Measurements from ENCODE around the gene PROSER2. TPM values are rescaled to one million over a fixed set of nuclear protein-coding genes. Genes with fewer than 3 reads are reported as not detected.

PROSER2 gene
- total and polyA plus RNA-seq, 4 donors, result 6.5 to 24.9 (median 9.9) TPM

DNA sequence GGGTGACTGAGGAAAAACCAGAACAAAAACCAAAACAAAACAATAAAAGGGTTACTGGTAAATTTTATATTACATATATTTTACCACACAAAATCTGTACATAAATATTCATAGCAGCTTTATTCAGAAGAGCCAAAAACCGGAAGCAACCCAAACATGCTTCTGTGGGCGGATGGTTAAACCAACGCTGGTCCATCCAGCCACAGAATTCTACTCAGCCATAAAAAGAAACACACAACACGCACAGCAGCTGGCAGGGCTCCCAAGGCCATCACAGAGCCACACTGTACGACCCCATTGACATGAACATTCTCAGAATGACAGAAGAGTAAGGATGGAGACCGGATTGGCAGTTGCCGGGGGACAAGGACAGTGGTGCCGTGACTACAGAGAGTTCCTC, 83.6 kb downstream of the PROSER2 start (continued):
- TF ChIP-seq, protein P1, sequence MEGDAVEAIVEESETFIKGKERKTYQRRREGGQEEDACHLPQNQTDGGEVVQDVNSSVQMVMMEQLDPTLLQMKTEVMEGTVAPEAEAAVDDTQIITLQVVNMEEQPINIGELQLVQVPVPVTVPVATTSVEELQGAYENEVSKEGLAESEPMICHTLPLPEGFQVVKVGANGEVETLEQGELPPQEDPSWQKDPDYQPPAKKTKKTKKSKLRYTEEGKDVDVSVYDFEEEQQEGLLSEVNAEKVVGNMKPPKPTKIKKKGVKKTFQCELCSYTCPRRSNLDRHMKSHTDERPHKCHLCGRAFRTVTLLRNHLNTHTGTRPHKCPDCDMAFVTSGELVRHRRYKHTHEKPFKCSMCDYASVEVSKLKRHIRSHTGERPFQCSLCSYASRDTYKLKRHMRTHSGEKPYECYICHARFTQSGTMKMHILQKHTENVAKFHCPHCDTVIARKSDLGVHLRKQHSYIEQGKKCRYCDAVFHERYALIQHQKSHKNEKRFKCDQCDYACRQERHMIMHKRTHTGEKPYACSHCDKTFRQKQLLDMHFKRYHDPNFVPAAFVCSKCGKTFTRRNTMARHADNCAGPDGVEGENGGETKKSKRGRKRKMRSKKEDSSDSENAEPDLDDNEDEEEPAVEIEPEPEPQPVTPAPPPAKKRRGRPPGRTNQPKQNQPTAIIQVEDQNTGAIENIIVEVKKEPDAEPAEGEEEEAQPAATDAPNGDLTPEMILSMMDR (IDR thresholded peaks at IDR 0.05; ENCODE audit: low read depth, low read length, missing input control), result no peak

DNA sequence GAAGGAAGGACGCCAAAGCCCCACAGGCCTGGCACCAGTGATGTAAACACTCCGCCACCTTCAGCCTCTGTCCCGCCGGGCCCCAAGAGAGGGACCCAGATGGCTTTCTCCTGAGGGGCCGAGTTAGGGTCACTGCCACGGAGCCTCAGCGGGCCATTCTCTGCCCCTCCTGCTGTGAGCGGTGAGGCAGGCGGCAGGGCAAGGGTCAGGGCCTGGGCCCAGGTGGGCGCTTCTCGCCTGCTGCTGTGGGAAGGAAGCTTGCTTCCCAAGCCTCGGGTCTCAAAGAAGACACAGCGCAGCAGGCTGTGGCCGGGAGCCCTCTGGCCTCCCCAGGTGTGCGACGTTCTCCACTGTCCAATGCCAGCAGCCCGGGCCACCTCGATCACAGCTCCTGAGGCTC, 84.8 kb downstream of the PROSER2 start:
- no peaks in the 10 kb centered on the region for H3K36me3 ChIP-seq (ENCODE audit: control insufficient read depth in 4 of 4, insufficient read depth in 3 of 4, low read depth in 1 of 4, low read length in 3 of 4)
- H3K27ac ChIP-seq (ENCODE audit: low read depth in 1 of 2, low read length in 2 of 2), result no peak overlapping the region
- H3K27me3 ChIP-seq (ENCODE audit: control insufficient read depth in 4 of 4, insufficient read depth in 4 of 4, low read length in 3 of 4), result no peaks in the 10 kb centered on the region
- no peaks in the 10 kb centered on the region for H3K4me1 ChIP-seq (ENCODE audit: control insufficient read depth in 4 of 4, insufficient read depth in 4 of 4, low read length in 3 of 4)
- no peak overlapping the region for H3K4me3 ChIP-seq (ENCODE audit: low read depth in 1 of 3, low read length in 3 of 3)
- 93% methylated on average over 18 of the region's 18 CpGs for WGBS
- no peaks in the 10 kb centered on the region for H3K9me3 ChIP-seq (ENCODE audit: control insufficient read depth in 4 of 4, low read length in 3 of 4)
- H3K9ac ChIP-seq (ENCODE audit: low read depth in 1 of 2, low read length in 2 of 2), result no peak overlapping the region
- TF ChIP-seq SP1 (IDR thresholded peaks at IDR 0.05), result no peak
- no peak for TF ChIP-seq RAD21 (IDR thresholded peaks at IDR 0.05)
- no peak for TF ChIP-seq GABPA (IDR thresholded peaks at IDR 0.05 in 1 of 2, conservative IDR thresholded peaks at IDR 0.05 in 1 of 2)
- TF ChIP-seq HNF4A (conservative IDR thresholded peaks at IDR 0.05), result no peak
- TF ChIP-seq, protein P2, sequence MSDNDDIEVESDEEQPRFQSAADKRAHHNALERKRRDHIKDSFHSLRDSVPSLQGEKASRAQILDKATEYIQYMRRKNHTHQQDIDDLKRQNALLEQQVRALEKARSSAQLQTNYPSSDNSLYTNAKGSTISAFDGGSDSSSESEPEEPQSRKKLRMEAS (IDR thresholded peaks at IDR 0.05), result no peak
- no peak for TF ChIP-seq EGR1 (IDR thresholded peaks at IDR 0.05; ENCODE audit: low read depth in 2 of 2)
- TF ChIP-seq, protein P3, sequence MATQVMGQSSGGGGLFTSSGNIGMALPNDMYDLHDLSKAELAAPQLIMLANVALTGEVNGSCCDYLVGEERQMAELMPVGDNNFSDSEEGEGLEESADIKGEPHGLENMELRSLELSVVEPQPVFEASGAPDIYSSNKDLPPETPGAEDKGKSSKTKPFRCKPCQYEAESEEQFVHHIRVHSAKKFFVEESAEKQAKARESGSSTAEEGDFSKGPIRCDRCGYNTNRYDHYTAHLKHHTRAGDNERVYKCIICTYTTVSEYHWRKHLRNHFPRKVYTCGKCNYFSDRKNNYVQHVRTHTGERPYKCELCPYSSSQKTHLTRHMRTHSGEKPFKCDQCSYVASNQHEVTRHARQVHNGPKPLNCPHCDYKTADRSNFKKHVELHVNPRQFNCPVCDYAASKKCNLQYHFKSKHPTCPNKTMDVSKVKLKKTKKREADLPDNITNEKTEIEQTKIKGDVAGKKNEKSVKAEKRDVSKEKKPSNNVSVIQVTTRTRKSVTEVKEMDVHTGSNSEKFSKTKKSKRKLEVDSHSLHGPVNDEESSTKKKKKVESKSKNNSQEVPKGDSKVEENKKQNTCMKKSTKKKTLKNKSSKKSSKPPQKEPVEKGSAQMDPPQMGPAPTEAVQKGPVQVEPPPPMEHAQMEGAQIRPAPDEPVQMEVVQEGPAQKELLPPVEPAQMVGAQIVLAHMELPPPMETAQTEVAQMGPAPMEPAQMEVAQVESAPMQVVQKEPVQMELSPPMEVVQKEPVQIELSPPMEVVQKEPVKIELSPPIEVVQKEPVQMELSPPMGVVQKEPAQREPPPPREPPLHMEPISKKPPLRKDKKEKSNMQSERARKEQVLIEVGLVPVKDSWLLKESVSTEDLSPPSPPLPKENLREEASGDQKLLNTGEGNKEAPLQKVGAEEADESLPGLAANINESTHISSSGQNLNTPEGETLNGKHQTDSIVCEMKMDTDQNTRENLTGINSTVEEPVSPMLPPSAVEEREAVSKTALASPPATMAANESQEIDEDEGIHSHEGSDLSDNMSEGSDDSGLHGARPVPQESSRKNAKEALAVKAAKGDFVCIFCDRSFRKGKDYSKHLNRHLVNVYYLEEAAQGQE (IDR thresholded peaks at IDR 0.05), result no peak
- no peak for TF ChIP-seq NR2F2 (IDR thresholded peaks at IDR 0.05)
- TF ChIP-seq RXRA (IDR thresholded peaks at IDR 0.05), result no peak
- no peak for DNase-seq (ENCODE audit: low spot score)

DNA sequence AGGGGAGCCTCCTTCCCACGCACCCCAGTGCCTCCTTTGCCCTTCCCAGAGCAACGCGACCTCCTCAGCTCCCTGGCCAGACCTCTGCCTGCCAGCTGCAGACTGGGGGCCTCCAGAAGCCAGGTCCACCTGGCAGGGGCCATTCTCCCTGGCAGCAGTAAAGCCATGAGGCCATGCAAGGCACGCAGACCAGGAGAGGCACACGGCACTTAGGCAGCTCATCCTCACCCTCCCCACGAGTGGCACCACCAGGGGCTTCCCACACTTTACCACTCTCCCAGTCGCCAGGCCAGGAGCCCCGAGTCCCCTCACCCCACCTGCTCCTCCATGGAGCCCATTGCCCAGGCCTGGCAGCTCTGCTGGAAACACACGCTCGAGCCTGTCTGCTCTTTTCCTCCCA, 85.4 kb downstream of the PROSER2 start:
- DNase-seq (ENCODE audit: low spot score), result no peak
- no peaks in the 10 kb centered on the region for H3K9me3 ChIP-seq (ENCODE audit: control insufficient read depth in 4 of 4, low read length in 3 of 4)
- no peaks in the 10 kb centered on the region for H3K4me1 ChIP-seq (ENCODE audit: control insufficient read depth in 4 of 4, insufficient read depth in 4 of 4, low read length in 3 of 4)
- H3K9ac ChIP-seq (ENCODE audit: low read depth in 1 of 2, low read length in 2 of 2), result no peak overlapping the region
- no peak overlapping the region for H3K4me3 ChIP-seq (ENCODE audit: low read depth in 1 of 3, low read length in 3 of 3)
- no peaks in the 10 kb centered on the region for H3K27me3 ChIP-seq (ENCODE audit: control insufficient read depth in 4 of 4, insufficient read depth in 4 of 4, low read length in 3 of 4)
- H3K27ac ChIP-seq (ENCODE audit: low read depth in 1 of 2, low read length in 2 of 2), result no peak overlapping the region
- 95% methylated on average over 10 of the region's 10 CpGs for WGBS
- no peaks in the 10 kb centered on the region for H3K36me3 ChIP-seq (ENCODE audit: control insufficient read depth in 4 of 4, insufficient read depth in 3 of 4, low read depth in 1 of 4, low read length in 3 of 4)
- TF ChIP-seq NR2F2 (IDR thresholded peaks at IDR 0.05) (no peak), TAF1 (conservative IDR thresholded peaks at IDR 0.05) (no peak), GABPA (IDR thresholded peaks at IDR 0.05 in 1 of 2, conservative IDR thresholded peaks at IDR 0.05 in 1 of 2) (no peak), FOXA2 (IDR thresholded peaks at IDR 0.05) (no peak), SP1 (IDR thresholded peaks at IDR 0.05) (no peak), JUND (IDR thresholded peaks at IDR 0.05) (no peak), RXRA (IDR thresholded peaks at IDR 0.05) (no peak), FOXA1 (IDR thresholded peaks at IDR 0.05) (no peak), RAD21 (IDR thresholded peaks at IDR 0.05) (no peak), YY1 (IDR thresholded peaks at IDR 0.05) (no peak)
- TF ChIP-seq, protein P4, sequence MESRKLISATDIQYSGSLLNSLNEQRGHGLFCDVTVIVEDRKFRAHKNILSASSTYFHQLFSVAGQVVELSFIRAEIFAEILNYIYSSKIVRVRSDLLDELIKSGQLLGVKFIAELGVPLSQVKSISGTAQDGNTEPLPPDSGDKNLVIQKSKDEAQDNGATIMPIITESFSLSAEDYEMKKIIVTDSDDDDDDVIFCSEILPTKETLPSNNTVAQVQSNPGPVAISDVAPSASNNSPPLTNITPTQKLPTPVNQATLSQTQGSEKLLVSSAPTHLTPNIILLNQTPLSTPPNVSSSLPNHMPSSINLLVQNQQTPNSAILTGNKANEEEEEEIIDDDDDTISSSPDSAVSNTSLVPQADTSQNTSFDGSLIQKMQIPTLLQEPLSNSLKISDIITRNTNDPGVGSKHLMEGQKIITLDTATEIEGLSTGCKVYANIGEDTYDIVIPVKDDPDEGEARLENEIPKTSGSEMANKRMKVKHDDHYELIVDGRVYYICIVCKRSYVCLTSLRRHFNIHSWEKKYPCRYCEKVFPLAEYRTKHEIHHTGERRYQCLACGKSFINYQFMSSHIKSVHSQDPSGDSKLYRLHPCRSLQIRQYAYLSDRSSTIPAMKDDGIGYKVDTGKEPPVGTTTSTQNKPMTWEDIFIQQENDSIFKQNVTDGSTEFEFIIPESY (IDR thresholded peaks at IDR 0.05), result no peak
- TF ChIP-seq, protein P5, sequence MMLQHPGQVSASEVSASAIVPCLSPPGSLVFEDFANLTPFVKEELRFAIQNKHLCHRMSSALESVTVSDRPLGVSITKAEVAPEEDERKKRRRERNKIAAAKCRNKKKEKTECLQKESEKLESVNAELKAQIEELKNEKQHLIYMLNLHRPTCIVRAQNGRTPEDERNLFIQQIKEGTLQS (IDR thresholded peaks at IDR 0.05), result no peak
- TF ChIP-seq, protein P1 (IDR thresholded peaks at IDR 0.05; ENCODE audit: low read depth, low read length, missing input control), result no peak
- TF ChIP-seq, protein P2 (IDR thresholded peaks at IDR 0.05), result no peak

All from liver (tissue), 9 donors.